Lower leg skin (tissue), 4 donors: ENCODE results near the gene SIK2. TPM values are rescaled to one million over a fixed set of nuclear protein-coding genes. Genes with fewer than 3 reads are reported as not detected.

ENCODE experiments used
- DNase-seq, 2 donors: peaks; one replicate each; pipeline ENCODE4 v3.0.0-alpha.2; 2019; ENCODE audit warnings: low spot score in 2 of 2
- H3K4me3 ChIP-seq: fragments of 200-600 bp; sonication (generic); 2 replicates; pipeline ENCODE4 v1.5.1; 2017; ENCODE audit warnings: mild to moderate bottlenecking, low read depth; ENCODE audit not compliant: poor library complexity, severe bottlenecking
- POLR2A ChIP-seq, 2 donors: fragments of 450-650 bp; IDR thresholded peaks; one replicate each; pipeline ENCODE4 v1.6.1; 2016 to 2017; ENCODE audit warnings: antibody characterized with exemption in 2 of 2, mild to moderate bottlenecking in 1 of 2, moderate library complexity in 1 of 2
- WGBS, 2 donors: methylation state at CpG; one replicate each; pipeline ENCODE4 v1.1.5; 2018; 5-methylcytosine and 5-hydroxymethylcytosine counted together
- intact Hi-C: fragments of 100-400 bp; cut with DNase I; formaldehyde crosslinking; loops from one replicate; pipeline ENCODE4 v1.15.0; 2023; ENCODE audit warnings: low total_unique reads
- total RNA-seq, 4 donors: library from RNA; depleted of rRNA; stranded (reverse); fragments of >200 nt; gene quantifications; one replicate each; pipeline ENCODE4 v1.1.0, GENCODE V29; 2016
- TF ChIP-seq, protein P1 (sequence below), 3 donors: fragments of 450-650 bp; IDR thresholded peaks; one replicate each; pipeline ENCODE4 v1.5.1; 2016; ENCODE audit warnings: antibody characterized with exemption in 3 of 3, mild to moderate bottlenecking in 3 of 3, moderate library complexity in 2 of 3

The SIK2 gene
- total RNA-seq, 4 donors from 2014 or later, result 15.4 to 19.5 (median 18.9) TPM

DNA sequence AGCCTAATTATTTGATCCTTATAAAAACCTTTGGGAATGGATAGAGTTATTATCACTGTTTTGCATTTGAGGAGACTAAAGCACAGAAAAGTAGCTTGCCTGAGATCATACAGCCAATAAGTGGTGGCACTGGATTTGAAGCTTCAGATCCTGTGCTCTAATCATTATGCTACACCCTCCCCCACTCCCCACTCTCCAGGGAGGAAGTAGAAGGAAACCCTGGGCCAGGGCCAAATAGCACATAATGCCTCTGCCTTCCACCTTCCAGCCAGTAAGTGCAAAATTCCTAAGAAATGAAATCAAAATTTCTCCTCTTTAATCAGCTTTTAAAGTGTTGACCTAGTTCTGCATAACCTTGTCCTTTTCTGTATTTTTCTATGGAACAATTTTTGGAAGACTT lies 61.6 kb downstream of the SIK2 start:
- H3K4me3 ChIP-seq, result no peak overlapping the region
- intact Hi-C loops, result no loop called here
- no peak for TF ChIP-seq POLR2A (IDR thresholded peaks at IDR 0.05)
- TF ChIP-seq, protein P1, sequence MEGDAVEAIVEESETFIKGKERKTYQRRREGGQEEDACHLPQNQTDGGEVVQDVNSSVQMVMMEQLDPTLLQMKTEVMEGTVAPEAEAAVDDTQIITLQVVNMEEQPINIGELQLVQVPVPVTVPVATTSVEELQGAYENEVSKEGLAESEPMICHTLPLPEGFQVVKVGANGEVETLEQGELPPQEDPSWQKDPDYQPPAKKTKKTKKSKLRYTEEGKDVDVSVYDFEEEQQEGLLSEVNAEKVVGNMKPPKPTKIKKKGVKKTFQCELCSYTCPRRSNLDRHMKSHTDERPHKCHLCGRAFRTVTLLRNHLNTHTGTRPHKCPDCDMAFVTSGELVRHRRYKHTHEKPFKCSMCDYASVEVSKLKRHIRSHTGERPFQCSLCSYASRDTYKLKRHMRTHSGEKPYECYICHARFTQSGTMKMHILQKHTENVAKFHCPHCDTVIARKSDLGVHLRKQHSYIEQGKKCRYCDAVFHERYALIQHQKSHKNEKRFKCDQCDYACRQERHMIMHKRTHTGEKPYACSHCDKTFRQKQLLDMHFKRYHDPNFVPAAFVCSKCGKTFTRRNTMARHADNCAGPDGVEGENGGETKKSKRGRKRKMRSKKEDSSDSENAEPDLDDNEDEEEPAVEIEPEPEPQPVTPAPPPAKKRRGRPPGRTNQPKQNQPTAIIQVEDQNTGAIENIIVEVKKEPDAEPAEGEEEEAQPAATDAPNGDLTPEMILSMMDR (IDR thresholded peaks at IDR 0.05), result no peak
- DNase-seq, result no peak

DNA sequence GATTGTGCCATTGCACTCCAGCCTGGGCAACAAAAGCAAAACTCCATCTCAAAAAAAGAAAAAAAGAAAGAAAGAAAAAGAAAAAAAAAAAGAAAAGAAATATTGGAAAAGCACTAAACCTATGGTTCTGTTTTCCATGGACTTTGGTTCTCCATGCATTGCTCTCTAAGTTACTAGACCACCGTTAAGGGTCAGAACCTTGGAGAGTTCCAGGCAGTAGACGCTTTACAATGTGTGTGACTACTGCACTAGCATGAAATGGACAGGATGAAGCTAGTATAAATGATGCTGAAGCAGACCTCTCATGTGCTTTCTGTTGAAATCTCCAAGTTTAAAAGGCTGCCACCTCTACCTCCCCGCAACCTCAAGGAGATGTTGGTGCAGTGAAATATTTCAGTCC lies 63.5 kb downstream of the SIK2 start:
- no peak for TF ChIP-seq POLR2A (IDR thresholded peaks at IDR 0.05)
- TF ChIP-seq, protein P1 (IDR thresholded peaks at IDR 0.05), result no peak

DNA sequence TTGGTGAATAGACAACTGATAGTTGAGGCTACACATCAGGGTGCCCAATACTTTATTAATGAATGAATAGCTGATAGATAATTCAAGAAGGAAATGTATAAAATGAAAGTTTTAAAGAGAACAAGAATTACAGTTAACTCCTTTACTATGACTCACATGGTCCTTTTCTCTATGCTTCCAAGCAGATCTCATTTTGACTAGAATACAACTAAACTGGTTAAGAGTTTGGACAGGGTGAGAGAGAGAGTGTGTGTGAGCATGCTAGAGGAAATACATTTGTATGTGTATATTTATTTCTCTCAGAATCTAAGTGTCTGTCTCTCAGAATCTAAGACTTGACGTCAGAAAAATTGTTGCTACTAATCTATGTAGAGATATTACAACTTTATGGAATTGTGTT lies 66.7 kb downstream of the SIK2 start:
- intact Hi-C loops, result no loop called here
- 91 to 93% methylated on average over 1 of the region's 1 CpG for WGBS, 2 donors
- no peak for TF ChIP-seq POLR2A (IDR thresholded peaks at IDR 0.05)
- TF ChIP-seq, protein P1 (IDR thresholded peaks at IDR 0.05), result no peak
- no peak for DNase-seq
- H3K4me3 ChIP-seq, result no peak overlapping the region

More for the DNA sequence above, 63.5 kb downstream of the SIK2 start:
- WGBS, 2 donors, result 53 to 71% methylated on average over 3 of the region's 3 CpGs
- DNase-seq, result no peak
- intact Hi-C loops, result no loop called here
- H3K4me3 ChIP-seq, result no peak overlapping the region

DNA sequence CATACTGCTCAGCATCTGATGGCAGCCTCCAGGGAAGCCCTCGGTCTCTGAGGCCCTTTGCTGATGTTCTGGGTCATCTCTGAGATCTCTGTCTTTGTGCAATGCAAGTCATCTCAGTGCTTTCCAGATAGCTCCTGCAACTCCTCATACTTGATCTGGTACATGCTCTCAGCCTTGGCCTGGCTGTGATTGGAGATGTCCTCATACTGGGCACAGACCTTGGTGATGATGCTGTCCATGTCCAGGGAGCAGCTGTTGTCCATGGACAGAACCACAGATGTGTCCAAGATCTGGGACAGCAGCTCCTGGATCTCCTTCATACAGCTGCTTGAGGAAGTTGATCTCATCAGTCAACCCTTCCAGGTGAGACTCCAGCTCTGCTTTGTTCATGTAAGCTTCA lies 69.1 kb downstream of the SIK2 start:
- intact Hi-C loops, result no loop called here
- no peak overlapping the region for H3K4me3 ChIP-seq
- TF ChIP-seq POLR2A (IDR thresholded peaks at IDR 0.05), result no peak
- TF ChIP-seq, protein P1 (IDR thresholded peaks at IDR 0.05), result no peak
- no peak for DNase-seq
- 88 to 100% methylated on average over 1 of the region's 1 CpG for WGBS, 2 donors

DNA sequence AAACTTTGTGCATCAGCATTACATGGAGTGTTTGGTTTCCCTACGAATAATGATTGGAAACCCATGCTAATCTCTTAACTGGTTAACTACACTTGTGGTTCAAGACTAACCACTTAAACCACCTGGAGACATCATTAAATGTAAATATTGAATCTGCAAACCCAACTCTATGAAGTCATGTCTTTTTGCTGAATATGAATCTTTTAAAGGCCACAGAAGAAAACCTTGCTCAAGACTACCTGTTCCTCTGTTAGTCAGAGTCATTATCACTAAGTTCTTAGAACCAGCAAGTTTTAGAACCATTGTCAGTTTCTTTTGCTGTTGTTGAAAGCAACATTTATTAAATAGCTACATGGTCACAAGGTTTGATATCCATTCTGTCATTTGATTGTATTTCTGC lies 70.7 kb downstream of the SIK2 start:
- no peak for DNase-seq
- no peak overlapping the region for H3K4me3 ChIP-seq
- WGBS, 2 donors, result 88 to 94% methylated on average over 1 of the region's 1 CpG
- TF ChIP-seq POLR2A (IDR thresholded peaks at IDR 0.05), result no peak
- TF ChIP-seq, protein P1 (IDR thresholded peaks at IDR 0.05), result no peak
- intact Hi-C loops, result no loop called here

DNA sequence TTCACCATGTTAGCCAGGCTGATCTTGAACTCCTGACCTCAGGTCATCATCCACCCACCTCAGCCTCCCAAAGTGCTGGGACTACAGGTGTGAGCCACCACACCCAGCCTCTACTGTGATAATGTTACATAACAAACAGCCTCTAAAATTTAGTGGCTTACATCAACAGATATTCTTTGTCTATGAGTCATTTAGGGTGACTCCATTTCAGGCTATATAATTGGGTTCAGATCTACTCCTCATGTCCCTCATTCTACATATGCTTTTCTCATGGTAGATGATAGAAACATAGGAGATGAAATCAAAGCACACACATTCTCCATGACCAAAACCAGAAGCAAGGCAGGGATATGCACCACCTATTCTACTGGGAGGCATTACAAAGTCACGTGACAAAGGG lies 72.7 kb downstream of the SIK2 start:
- DNase-seq, result no peak
- no peak for TF ChIP-seq POLR2A (IDR thresholded peaks at IDR 0.05)
- TF ChIP-seq, protein P1 (IDR thresholded peaks at IDR 0.05), result no peak
- intact Hi-C loops, result no loop called here
- WGBS, 2 donors, result 95 to 96% methylated on average over 1 of the region's 1 CpG
- H3K4me3 ChIP-seq, result no peak overlapping the region
